ENCODE measurements around the gene GDAP1L1.

The GDAP1L1 gene

DNA sequence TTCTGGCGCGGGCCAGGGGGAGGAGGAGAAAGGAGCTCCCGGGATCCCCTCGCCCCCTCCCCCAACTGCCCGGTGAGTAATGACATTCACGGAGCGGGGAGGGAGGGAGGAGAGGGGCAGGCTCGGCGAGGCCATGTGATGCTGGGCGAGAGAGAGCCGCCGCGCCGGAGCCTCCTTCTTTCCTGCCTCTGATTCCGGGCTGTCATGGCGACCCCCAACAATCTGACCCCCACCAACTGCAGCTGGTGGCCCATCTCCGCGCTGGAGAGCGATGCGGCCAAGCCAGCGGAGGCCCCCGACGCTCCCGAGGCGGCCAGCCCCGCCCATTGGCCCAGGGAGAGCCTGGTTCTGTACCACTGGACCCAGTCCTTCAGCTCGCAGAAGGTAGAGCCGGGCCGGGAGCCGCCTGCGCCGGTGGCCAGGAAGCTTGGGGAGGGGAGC is at the start of gene GDAP1L1:
Gene GDAP1L1, plus strand, starts transcription at position 178 of the 441 bp plus-strand sequence. Its CDS starts 27 bp downstream, at position 205.
- no peak for DNase-seq (ENCODE audit: low read depth)

DNA sequence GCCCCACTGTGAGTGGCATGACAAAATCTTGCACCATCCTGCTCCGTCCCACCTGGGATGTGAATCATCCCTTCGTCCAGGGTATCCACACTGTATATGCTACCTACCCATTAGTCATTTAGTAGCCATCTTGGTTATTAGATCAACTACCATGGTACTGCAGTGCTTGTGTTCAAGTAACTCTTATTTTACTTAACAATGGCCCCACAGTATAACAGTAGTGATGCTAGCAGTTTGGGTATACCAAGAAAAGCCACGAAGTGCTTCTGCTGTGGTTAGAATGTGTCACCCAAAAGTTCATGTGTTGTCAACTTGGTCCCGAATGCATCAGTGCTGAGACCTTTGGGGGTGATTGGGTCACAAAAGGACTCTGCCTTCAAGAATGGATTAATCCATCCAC is 48.2 kb upstream of the GDAP1L1 start:
- no peak for DNase-seq (ENCODE audit: low read depth)

DNA sequence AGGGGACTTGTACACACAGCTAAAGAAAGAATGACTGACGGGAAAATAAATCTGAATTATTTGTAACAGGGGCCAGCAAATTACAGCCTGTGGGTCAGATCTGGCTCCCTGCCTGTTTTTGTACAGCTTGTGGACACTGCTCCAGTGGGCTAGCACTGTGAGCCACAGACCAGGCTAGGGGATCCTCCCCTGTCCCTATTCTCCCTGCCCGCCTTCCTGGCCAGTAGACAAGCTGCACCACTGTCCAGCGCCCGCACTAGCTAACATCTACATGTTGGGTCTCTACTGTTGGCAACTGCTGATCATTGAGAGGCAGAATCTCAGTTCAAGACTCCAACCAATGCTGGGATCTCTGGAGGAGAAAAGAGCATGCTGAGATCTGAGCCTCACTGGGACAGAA is 47.2 kb upstream of the GDAP1L1 start:
- no peak for DNase-seq (ENCODE audit: low read depth)

- DNase-seq (ENCODE audit: low read depth), result no peak
Observed at GRCh38 chr20:44200371-44200770, 46.7 kb upstream of the GDAP1L1 start.

DNA sequence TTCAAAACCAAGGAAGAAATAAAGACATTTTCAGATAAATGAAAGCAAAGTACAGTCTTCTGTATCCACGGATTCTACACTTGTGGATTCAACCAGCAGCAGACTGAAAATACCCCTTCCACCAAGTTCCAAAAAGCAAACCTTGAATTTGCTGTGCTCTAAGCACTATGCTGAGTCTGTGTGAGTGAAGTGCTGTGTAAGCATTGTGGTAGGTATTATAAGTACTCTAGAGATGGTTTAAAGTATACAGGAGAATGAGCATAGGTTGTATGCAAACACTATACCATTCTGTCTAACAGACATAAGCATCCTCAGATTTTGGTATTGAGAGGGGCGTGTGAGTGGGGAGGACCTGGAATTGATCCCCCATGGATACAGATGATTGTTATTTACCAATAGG is 46.1 kb upstream of the GDAP1L1 start:
- no peak for DNase-seq (ENCODE audit: low read depth)

DNA sequence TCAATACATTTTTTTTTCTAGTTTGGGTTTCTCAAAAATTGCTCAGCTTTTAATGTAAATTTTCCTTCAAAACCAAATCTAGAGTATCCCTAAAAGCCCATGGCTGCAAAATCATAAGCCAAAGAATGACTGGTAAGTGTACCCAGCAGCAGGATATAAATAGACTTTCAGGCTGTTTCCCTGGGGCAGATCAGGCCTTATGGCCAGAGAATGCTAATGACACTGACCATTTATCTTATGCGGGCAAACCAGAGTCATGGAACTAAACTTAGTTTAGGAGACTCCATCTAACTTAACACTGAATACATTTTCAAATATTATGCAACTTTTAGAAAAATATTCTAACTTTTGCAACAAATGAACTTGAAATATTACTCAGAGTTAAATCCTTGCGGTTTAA is 43.9 kb upstream of the GDAP1L1 start:
- no peak for DNase-seq (ENCODE audit: low read depth)

DNA sequence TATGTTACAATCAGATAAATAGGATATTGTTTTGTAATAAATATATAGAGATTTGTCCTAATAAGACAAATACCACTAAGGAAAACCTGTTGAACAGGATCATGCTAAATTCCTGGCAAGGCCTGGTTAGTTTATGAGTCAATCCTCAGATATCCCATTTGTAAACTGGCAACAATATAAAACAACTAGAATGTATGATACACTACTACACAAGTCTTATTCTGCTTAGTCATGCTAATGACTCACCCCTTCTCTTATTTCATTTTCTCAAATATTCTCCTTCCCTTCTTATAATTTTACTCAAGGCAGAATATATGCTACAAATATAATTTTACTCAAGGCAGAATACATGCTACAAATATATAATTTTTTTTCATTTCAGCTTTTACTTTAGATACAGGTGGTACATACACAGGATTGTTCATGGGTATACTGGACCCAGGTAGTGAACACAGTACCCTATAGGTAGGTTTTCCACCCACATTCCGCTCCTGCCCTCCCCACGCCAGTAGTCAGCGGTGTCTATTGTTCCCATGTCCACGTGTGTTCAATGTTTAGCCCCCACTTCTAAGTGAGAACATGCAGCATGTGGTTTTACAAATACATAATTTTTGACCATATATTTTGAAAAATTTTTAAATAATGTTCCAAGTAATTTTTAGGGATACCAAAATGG is 42.8 kb upstream of the GDAP1L1 start:
- no peak for DNase-seq (ENCODE audit: low read depth)

DNA sequence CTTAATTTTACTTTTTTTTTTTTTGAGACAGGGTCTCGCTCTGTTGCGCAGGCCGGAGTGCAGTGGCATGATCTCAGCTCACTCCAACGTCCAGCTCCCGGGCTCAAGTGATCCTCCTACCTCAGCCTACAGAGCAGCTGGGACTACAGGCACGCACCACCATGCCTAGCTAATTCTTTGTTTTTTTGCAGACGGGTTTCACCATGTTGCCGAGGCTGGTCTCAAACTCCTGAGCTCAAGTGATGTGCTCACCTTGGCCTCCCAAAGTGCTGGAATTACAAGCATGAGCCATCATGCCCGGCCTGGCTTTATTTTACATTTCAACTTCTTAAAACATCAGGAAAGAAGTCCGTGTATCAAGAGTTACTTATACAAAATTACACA is 42.3 kb upstream of the GDAP1L1 start:
- no peak for DNase-seq (ENCODE audit: low read depth)

- DNase-seq (ENCODE audit: low read depth), result no peak
Observed at GRCh38 chr20:44206132-44206531, 41.0 kb upstream of the GDAP1L1 start.

DNA sequence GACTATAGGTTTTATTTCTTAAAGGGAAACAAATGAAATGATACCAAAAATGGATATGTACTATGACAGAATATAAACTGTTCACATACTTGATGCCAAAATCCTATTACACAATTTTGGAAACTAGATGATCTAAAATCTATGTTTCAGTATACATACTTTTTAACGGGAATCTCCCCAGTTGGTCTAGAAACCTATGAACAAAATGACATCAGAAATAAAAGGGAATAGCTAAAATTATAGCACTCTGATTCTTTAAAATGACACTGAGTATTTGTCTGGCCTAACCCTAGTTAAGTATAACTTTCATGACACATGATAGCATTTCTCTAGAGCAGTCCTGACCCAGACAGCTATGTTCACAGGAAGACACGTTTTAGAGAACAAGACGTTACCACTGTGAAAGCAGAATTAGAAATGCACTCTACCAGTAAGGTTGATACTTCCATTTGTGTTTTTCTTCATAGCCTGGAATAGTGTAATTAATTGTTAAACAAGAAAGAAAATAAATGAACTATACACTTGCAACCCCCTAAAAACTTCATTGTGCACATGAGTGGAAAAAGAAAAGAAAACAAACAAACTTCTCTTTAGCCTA is 39.9 kb upstream of the GDAP1L1 start:
- DNase-seq (ENCODE audit: low read depth), result no peak

- DNase-seq (ENCODE audit: low read depth), result no peak
Observed at GRCh38 chr20:44208165-44208564, 38.9 kb upstream of the GDAP1L1 start.

DNA sequence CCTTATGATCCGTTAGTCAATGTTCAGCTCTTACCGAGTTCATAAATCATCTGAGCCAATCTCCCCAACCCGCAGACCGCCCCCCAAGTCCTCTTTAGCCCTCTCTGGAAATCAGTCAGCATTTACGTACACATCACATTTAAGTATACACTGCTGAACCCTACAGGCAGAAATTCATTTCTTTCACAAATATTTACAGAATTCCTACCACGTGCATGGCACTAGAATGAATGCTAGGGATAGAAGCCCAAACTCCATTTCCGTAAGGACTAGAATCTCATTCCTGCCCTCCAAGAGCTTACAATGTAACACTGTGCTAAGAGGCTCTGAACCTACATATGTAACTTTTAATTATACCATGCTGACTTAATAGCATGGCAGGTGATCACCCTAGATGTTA is 38.3 kb upstream of the GDAP1L1 start:
- no peak for DNase-seq (ENCODE audit: low read depth)

GRCh38 chr20:44209686-44210405 is 37.3 kb upstream of the GDAP1L1 start:
- DNase-seq (ENCODE audit: low read depth), result no peak

DNA sequence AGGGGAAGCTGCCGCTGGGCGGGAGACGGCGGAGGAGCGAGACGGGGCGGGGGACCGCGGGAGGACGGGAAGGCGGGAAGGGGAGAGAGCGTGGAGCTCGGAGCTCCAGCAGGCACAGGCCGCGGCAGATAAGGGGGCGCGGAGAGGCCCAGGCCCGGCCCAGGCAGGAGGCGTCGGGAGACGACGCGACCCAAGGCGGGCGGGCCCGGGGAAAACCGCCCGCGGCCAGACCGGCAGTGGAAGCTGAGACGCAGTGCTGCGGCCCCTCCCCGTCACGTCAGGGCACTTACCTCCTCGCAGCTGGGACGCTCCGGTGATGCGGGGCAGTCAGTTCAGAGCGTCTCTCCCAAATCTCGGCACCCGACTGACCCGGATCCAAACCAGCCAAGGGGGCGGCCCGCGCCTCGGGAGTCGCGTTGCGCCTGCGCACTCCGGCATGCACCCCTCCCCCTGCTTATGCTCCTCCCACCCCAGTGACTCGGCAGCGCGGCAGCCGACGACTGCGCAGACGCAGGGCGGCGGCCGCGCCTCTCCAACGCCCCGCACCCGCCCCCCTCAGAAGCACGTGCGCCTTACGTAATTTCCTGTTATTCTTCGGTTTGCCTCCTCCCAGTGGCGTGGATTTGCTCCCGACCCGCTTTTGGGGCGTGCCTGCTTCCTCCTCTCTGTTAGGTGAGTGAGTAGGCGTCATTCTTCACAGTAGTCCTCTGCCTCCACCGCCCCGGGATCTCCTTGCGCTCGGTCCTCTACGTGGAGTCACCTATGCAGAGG is 36.5 kb upstream of the GDAP1L1 start, which contains the start of gene OSER1:
Gene OSER1, minus strand, starts transcription at position 366 of the 771 bp plus-strand sequence. CDS start 3,814 bp downstream, outside the sequence.
- peak; percentile 94 for DNase-seq (ENCODE audit: low read depth)

- DNase-seq (ENCODE audit: low read depth), result no peak
Observed at GRCh38 chr20:44211177-44212039, 35.7 kb upstream of the GDAP1L1 start.

DNA sequence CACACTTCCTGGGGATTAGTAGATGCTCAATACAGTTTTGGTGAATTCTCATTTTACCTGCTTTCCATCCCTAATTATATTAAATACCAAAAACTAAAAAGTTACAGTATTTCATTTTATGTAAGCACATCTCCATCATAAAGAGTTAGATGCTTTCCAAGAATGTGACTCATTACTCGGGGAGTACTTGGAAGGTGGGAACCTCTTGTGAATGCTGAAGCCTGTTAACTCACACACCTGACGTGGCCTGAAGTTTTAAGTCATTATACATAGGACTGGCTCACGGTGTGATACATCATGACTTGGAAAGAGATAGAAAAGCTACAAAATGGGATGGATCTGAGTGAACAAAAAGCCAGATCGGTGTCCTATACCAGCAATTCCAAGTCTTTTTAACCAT is 34.3 kb upstream of the GDAP1L1 start:
- no peak for DNase-seq (ENCODE audit: low read depth)

DNA sequence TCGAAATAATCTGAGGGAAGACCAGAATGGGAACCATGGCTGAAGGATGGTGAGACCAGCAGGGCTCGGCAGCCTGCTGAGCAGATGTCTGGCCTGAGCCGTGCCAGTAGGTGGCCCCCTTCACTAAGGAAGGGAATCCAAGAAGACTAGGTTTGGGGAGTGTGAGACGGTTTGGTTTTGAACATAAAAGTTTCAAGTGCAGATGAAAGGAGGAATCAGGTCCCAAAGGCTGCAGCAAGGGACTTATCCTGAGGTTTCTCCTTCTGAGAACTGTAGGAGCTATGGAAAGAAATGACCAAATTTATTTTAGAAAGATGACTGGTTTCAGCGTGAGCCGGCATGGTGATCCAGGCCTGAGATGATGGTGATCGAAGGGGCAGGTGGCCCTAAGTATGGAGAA is 32.0 kb upstream of the GDAP1L1 start:
- DNase-seq (ENCODE audit: low read depth), result peak; percentile 40

DNA sequence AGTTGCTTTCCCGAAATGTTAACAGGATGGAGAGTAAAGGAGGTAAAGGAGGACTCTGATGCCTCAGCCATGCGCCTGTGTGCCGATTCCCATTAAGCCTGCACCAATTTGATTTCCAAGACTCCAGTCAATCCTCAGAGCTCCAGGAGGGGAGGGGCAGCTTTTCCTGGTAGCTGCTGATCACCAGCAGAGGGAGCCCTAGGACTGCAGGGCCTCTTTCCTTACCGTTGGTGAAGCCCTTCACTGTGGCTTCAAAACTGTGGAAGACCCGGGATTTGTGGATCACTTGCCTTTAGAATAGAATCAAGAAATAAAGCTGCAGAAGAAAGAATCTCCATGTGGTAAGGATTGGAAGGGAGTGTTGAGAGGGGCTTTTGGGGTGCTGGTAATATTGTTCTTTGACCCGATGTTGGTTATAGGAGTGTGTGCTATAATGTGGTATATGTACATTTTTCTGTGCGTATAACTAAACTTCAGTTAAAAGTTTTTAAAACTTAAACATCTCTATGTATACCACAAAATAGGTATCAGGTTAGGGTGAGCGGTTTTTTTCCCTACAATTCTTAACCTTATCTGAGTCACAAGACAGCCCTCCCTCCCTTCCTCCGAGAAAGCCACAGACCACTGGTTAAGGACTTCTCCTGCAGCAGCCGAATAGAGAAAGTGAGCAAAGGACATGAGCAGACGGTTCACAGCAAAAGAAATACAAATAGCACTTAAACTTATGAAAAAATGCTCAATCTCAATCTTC is 29.6 kb upstream of the GDAP1L1 start:
- peak; percentile 45 for DNase-seq (ENCODE audit: low read depth)

- DNase-seq (ENCODE audit: low read depth), result no peak
Observed at GRCh38 chr20:44218446-44218845, 28.7 kb upstream of the GDAP1L1 start.

GRCh38 chr20:44219170-44219730 is 27.9 kb upstream of the GDAP1L1 start:
- DNase-seq (ENCODE audit: low read depth), result no peak
